Astrocyte of the spinal cord (primary cell): ENCODE results near the gene CLASRP.

ENCODE experiments used
- DNase-seq: peaks from one replicate; pipeline ENCODE4 v3.0.0; 2011; ENCODE audit warnings: low read depth, low spot score
- H3K4me3 ChIP-seq: 2 replicates; pipeline ENCODE4 v1.5.1; 2011; ENCODE audit warnings: low read depth, mild to moderate bottlenecking, low read length, moderate library complexity
- in situ Hi-C: cut with HindIII; loops from 2 replicates; pipeline ENCODE4 v1.10.0; 2017; ENCODE audit warnings: low sequenced_read_pairs
- TF ChIP-seq, protein P1 (sequence below): IDR thresholded peaks from 2 replicates; pipeline ENCODE4 v1.5.1; 2012; ENCODE audit warnings: low read depth, mild to moderate bottlenecking, low read length, inconsistent platforms

Gene CLASRP

DNA sequence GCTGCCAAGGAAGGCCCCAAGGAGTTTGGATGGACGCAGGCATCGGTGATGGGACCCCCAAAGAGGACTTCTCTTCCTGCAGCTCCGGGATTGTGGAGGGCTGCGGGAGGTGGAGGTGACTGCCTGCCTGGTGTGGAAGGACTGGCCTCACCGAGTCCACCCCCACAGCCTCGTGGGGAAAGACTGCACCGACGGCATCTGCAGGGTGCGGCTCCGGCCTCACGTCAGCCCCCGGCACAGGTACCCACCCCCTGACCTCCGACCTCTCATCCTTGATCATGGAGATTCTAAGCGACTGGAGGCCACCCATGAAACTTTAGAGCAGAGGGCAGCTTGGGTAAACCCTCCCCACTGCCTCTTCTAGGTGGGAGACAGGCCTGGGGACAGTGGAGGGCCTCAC lies 16.9 kb upstream of the CLASRP start:
- DNase-seq: no peak
- TF ChIP-seq, protein P1, sequence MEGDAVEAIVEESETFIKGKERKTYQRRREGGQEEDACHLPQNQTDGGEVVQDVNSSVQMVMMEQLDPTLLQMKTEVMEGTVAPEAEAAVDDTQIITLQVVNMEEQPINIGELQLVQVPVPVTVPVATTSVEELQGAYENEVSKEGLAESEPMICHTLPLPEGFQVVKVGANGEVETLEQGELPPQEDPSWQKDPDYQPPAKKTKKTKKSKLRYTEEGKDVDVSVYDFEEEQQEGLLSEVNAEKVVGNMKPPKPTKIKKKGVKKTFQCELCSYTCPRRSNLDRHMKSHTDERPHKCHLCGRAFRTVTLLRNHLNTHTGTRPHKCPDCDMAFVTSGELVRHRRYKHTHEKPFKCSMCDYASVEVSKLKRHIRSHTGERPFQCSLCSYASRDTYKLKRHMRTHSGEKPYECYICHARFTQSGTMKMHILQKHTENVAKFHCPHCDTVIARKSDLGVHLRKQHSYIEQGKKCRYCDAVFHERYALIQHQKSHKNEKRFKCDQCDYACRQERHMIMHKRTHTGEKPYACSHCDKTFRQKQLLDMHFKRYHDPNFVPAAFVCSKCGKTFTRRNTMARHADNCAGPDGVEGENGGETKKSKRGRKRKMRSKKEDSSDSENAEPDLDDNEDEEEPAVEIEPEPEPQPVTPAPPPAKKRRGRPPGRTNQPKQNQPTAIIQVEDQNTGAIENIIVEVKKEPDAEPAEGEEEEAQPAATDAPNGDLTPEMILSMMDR: no peak
- in situ Hi-C loops: no loop called here
- H3K4me3 ChIP-seq: no peak overlapping the region

DNA sequence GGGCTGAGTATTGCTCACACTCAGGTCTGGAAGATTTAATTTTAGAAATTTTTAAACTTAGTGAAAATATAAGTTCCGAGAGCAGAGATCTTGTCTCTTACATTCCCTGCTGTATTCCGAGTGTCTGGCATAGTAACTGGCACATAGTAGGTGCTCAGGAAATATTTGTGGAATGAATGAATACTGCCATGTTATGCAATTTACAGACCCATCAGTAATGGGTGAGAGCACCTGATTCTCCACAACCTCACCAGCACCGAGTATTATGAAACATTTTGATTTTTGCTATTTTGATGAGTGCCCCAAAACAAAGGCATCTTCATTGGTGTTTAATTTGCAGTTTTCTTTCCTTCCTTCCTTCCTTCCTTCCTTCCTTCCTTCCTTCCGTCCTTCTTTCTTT lies 15.8 kb upstream of the CLASRP start:
- DNase-seq: no peak
- in situ Hi-C loops: no loop called here
- no peak overlapping the region for H3K4me3 ChIP-seq
- TF ChIP-seq, protein P1: no peak

DNA sequence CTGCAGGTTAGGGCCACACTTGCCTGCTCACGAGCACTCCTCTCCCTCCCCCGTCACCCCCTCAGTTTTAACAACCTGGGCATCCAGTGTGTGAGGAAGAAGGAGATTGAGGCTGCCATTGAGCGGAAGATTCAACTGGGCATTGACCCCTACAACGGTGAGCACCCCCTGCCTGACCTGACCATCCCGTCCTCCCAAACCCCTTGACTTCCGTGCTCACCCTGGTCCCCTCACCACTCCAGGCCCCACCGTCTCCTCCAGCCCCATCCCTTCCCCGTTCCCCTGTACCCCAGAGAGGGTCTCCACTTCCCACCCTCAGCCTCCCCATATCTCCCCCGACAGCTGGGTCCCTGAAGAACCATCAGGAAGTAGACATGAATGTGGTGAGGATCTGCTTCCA lies 13.6 kb upstream of the CLASRP start:
- no peak overlapping the region for H3K4me3 ChIP-seq
- TF ChIP-seq, protein P1: no peak
- no peak for DNase-seq
- in situ Hi-C loops: no loop called here

DNA sequence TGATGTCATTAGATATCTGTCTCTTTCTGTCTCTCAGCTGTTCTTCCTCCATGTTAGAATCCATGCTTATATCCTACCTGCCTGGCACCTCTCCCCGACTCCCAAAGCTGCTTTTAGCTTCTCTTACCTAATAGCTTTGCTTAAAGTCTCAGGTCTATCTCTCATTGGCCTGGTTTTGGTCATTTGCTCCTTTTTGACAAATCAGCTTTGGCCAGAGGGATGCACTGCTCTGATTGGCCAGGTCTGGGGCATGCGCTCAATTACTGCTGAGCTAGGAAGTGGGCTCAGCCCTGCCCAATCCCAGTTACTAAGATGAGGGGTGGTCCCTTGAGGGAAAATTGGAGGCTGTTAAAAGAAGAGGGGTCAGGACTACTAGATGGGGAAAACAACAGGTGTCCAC lies 11.5 kb upstream of the CLASRP start:
- in situ Hi-C loops: no loop called here
- no peak overlapping the region for H3K4me3 ChIP-seq
- TF ChIP-seq, protein P1: no peak
- no peak for DNase-seq

DNA sequence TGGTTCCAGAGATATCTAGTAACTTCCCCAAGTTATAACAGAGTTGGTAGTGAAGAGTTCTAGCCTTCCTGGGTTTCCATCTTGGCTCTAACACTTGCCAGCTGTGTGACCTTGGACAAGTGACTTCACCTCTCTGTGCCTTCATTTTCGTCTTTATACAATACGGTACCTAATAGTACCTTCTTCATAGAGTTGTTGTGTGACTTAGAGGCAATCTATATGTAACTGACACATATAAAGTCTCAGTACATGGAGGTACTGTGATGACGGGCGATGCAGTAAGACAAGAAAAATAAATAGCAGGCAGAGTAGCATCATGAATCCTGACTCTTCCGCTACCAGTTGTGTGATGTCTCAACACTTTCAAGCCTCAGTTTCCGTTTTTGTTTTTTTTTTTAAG lies 8.0 kb upstream of the CLASRP start:
- TF ChIP-seq, protein P1: no peak
- no peak overlapping the region for H3K4me3 ChIP-seq
- in situ Hi-C loops: no loop called here
- DNase-seq: no peak

DNA sequence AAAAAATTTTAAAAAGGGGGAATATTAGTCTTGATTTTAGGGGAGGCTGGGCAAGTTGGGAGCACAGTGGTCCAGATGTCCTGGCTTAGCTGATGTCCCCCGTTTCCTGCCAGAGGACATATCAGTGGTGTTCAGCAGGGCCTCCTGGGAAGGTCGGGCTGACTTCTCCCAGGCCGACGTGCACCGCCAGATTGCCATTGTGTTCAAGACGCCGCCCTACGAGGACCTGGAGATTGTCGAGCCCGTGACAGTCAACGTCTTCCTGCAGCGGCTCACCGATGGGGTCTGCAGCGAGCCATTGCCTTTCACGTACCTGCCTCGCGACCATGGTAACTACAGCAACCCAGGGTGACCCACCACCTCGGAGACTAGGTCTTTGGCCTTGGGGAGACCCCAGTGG lies 6.4 kb upstream of the CLASRP start:
- H3K4me3 ChIP-seq: no peak overlapping the region
- TF ChIP-seq, protein P1: no peak
- in situ Hi-C loops: no loop called here
- no peak for DNase-seq

DNA sequence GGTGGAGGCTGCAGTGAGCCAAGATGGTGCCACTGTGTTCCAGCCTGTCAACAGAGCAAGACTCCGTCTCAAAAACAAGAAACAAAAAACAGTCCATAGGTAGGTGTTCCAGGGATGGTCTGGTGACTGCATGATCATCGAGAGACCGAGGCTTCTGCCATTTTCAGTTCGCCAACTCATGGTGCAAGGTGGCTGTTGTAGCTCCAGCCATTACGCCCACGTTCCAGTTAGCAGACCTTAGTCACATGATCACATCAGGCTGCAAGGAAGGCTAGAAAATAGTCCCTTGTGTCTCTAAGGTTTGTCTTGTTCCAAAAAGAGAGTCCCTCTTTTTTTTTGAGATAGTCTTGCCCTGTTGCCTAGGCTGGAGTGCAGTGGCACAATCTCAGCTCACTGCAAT lies 3.1 kb upstream of the CLASRP start:
- TF ChIP-seq, protein P1: no peak
- H3K4me3 ChIP-seq: no peak overlapping the region
- in situ Hi-C loops: no loop called here
- no peak for DNase-seq
